OCI-LY1 (cell line): Measurements from ENCODE around the gene LOC128125822.

ENCODE experiments used
- CTCF ChIP-seq: fragments of 200-600 bp; sonication (generic), shearing (Covaris generic); IDR thresholded peaks from 2 replicates; pipeline ENCODE4 v1.5.1; 2017; ENCODE audit warnings: mild to moderate bottlenecking, antibody characterized with exemption, low read length, moderate library complexity, mixed read lengths
- EZH2 ChIP-seq: fragments of 200-600 bp; sonication (generic), shearing (Covaris generic); IDR thresholded peaks from 2 replicates; pipeline ENCODE4 v1.8.0; 2017; ENCODE audit warnings: borderline replicate concordance, mixed run types, mild to moderate bottlenecking, antibody characterized with exemption, low read length, moderate library complexity, mixed read lengths

- TF ChIP-seq CTCF, result no peak
- no peak for TF ChIP-seq EZH2
These were observed 17.5 kb upstream of the LOC128125822 start for GRCh38 chr6:63554782-63555181.
